OCI-LY7 (cell line): Measurements from ENCODE around the gene SLC18A2. TPM values are rescaled to one million over a fixed set of nuclear protein-coding genes. Genes with fewer than 3 reads are reported as not detected.

Source experiments
- BruUV-seq: library from RNA; stranded (reverse); fragments of 400-500 nt; replicated peaks from 2 replicates; lab custom pipeline; 2021; lab: Mats Ljungman, UMichigan
- CTCF ChIA-PET: fragments of 300-600 bp; sonication (Branson Sonifier 250); formaldehyde crosslinking; loops from one replicate; lab custom pipeline; 2022; ENCODE audit warnings: antibody characterized with exemption; ENCODE audit not compliant: unreplicated experiment; lab: Charles Lee
- POLR2A ChIA-PET: fragments of 300-600 bp; sonication (Branson Sonifier 250); formaldehyde crosslinking; loops from one replicate; lab custom pipeline; 2022; ENCODE audit warnings: antibody characterized with exemption; lab: Charles Lee
- DNase-seq: peaks from one replicate; pipeline ENCODE4 v3.0.0-alpha.2; 2015; ENCODE audit warnings: low spot score
- H2AFZ ChIP-seq: fragments of 200-600 bp; sonication (generic), shearing (Covaris generic); 2 replicates; pipeline ENCODE4 v1.6.1; 2014; ENCODE audit warnings: mild to moderate bottlenecking, antibody characterized with exemption, low read length, moderate library complexity
- H3K27ac ChIP-seq: fragments of 200-600 bp; sonication (generic); 2 replicates; pipeline ENCODE4 v1.5.1; 2014; ENCODE audit warnings: mixed run types, low read depth, mild to moderate bottlenecking, moderate library complexity, low read length, inconsistent platforms; ENCODE audit not compliant: poor library complexity, severe bottlenecking
- H3K36me3 ChIP-seq: fragments of 200-600 bp; sonication (generic); 2 replicates; pipeline ENCODE4 v1.6.1; 2014; ENCODE audit warnings: mild to moderate bottlenecking, antibody characterized with exemption, low read length, moderate library complexity, mixed read lengths; ENCODE audit not compliant: insufficient read depth
- H3K4me1 ChIP-seq: fragments of 200-600 bp; sonication (generic); 2 replicates; pipeline ENCODE4 v1.5.1; 2014; ENCODE audit warnings: mild to moderate bottlenecking, low read length; ENCODE audit not compliant: insufficient read depth, poor library complexity, severe bottlenecking
- H3K4me2 ChIP-seq: fragments of 200-600 bp; sonication (generic); 2 replicates; pipeline ENCODE4 v1.6.1; 2014; ENCODE audit warnings: mild to moderate bottlenecking, low read length
- H3K4me3 ChIP-seq: fragments of 200-600 bp; sonication (generic); 2 replicates; pipeline ENCODE4 v1.5.1; 2014; ENCODE audit warnings: mild to moderate bottlenecking, low read depth, low read length; ENCODE audit not compliant: poor library complexity, severe bottlenecking
- H3K79me2 ChIP-seq: fragments of 200-600 bp; sonication (generic); 2 replicates; pipeline ENCODE4 v1.6.1; 2016; ENCODE audit warnings: low read depth, mild to moderate bottlenecking, low read length, moderate library complexity, mixed read lengths; ENCODE audit not compliant: insufficient read depth
- H3K9me2 ChIP-seq: fragments of 200-600 bp; sonication (generic); 2 replicates; pipeline ENCODE4 v1.6.1; 2016; ENCODE audit warnings: mild to moderate bottlenecking, low read length, mixed read lengths; ENCODE audit not compliant: insufficient read depth
- H3K9me3 ChIP-seq: fragments of 200-600 bp; sonication (generic); 2 replicates; pipeline ENCODE4 v1.6.1; 2014; ENCODE audit warnings: mild to moderate bottlenecking, mixed run types, low read length, mixed read lengths
- H4K20me1 ChIP-seq: fragments of 200-600 bp; sonication (generic); 2 replicates; pipeline ENCODE4 v1.6.1; 2014; ENCODE audit warnings: mild to moderate bottlenecking, antibody characterized with exemption, low read length, moderate library complexity, mixed read lengths; ENCODE audit not compliant: insufficient read depth
- EZH2phosphoT487 ChIP-seq: fragments of 200-600 bp; sonication (generic); IDR thresholded peaks from 2 replicates; pipeline ENCODE4 v1.6.1; 2018; ENCODE audit warnings: low read depth, borderline replicate concordance, mild to moderate bottlenecking, mixed run types, antibody characterized with exemption, low read length, moderate library complexity, mixed read lengths
- intact Hi-C: fragments of 100-400 bp; cut with micrococcal nuclease; formaldehyde crosslinking; loops from one replicate; pipeline ENCODE4 v1.10.0; 2022; ENCODE audit not compliant: unreplicated experiment
- total RNA-seq, 2 experiments: library from RNA; depleted of rRNA in 1 of 2; stranded (reverse); fragments of >200 nt in 1 of 2; shearing (Covaris generic) in 1 of 2; gene quantifications; 2 replicates each; pipeline ENCODE4 v1.2.3, GENCODE V29; 2014 to 2022
- TF ChIP-seq, protein P1 (sequence below): fragments of 200-600 bp; sonication (generic); conservative IDR thresholded peaks from 2 replicates; pipeline ENCODE4 v1.5.1; 2014; ENCODE audit warnings: mild to moderate bottlenecking, antibody characterized with exemption, low read length, moderate library complexity, mixed read lengths

The SLC18A2 gene
- total RNA-seq, 2 experiments from 2014 or later: not detected

DNA sequence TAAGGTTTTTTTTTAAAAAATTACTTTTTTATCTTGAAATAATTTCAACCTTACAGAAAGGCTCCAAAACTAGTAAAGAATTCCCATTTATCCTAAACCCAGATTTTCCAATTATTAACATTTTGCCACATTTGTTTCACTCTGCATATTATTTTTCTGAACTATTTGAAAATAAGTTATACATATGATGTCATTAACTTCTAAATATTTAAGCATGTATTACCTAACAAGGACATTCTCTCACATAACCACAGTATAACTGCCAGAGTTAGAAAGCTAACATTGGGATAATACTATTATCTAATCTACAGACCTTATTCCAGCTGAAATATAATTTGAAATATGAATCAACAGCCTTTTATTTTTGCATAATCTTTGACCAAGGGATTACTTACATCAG is 65.8 kb downstream of the SLC18A2 start:
- TF ChIP-seq, protein P1, sequence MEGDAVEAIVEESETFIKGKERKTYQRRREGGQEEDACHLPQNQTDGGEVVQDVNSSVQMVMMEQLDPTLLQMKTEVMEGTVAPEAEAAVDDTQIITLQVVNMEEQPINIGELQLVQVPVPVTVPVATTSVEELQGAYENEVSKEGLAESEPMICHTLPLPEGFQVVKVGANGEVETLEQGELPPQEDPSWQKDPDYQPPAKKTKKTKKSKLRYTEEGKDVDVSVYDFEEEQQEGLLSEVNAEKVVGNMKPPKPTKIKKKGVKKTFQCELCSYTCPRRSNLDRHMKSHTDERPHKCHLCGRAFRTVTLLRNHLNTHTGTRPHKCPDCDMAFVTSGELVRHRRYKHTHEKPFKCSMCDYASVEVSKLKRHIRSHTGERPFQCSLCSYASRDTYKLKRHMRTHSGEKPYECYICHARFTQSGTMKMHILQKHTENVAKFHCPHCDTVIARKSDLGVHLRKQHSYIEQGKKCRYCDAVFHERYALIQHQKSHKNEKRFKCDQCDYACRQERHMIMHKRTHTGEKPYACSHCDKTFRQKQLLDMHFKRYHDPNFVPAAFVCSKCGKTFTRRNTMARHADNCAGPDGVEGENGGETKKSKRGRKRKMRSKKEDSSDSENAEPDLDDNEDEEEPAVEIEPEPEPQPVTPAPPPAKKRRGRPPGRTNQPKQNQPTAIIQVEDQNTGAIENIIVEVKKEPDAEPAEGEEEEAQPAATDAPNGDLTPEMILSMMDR: no peak
- TF ChIP-seq EZH2phosphoT487: no peak
- Histone ChIP-seq H2AFZ (no peak overlapping the region), H3K79me2 (no peaks in the 10 kb centered on the region), H4K20me1 (no peaks in the 10 kb centered on the region), H3K4me2 (no peak overlapping the region), H3K4me1 (no peaks in the 10 kb centered on the region), H3K9me3 (no peaks in the 10 kb centered on the region), H3K36me3 (peaks cover 17% of the 10 kb centered on the region), H3K4me3 (no peak overlapping the region), H3K27ac (no peak overlapping the region), H3K9me2 (no peaks in the 10 kb centered on the region)
- ChIA-PET CTCF (no interaction called here), POLR2A (no interaction called here)
- DNase-seq: no peak
- intact Hi-C loops: no loop called here
- no TSS peak for BruUV-seq

DNA sequence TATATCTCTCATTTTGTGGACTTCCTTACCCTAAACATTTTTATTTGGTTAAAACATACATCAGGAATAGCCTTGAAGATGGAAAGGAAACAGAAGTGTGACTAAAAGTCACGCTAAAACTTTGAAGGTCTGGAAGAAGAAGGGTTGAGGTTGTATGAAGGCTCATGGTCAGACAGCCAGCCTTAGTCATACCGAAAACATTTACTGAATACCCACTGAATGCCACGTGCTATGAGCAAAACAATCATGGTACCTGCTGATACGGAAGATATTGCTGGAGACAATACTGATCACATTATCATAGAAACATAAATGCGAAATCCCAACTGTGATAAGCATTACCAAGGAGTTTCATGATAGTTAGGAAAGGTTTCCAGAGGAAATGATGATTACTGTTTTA is 70.3 kb downstream of the SLC18A2 start:
- TF ChIP-seq, protein P1: no peak
- no peak for TF ChIP-seq EZH2phosphoT487
- H3K27ac ChIP-seq: no peak overlapping the region
- no peak overlapping the region for H2AFZ ChIP-seq
- intact Hi-C loops: no loop called here
- no peak overlapping the region for H3K4me2 ChIP-seq
- no peaks in the 10 kb centered on the region for H3K9me2 ChIP-seq
- no peaks in the 10 kb centered on the region for H3K4me1 ChIP-seq
- H3K9me3 ChIP-seq: no peaks in the 10 kb centered on the region
- DNase-seq: no peak
- no peak overlapping the region for H3K4me3 ChIP-seq
- H3K36me3 ChIP-seq: peaks cover 35% of the 10 kb centered on the region; the same call in 1 of the 2 replicates
- CTCF ChIA-PET: no interaction called here
- POLR2A ChIA-PET: interaction anchor here (0.6 kb wide), 1 partner anchor 23 kb away, joined by 3 read pairs; no protein-coding TSS in a partner anchor
- no peaks in the 10 kb centered on the region for H4K20me1 ChIP-seq
- no TSS peak for BruUV-seq
- no peaks in the 10 kb centered on the region for H3K79me2 ChIP-seq

DNA sequence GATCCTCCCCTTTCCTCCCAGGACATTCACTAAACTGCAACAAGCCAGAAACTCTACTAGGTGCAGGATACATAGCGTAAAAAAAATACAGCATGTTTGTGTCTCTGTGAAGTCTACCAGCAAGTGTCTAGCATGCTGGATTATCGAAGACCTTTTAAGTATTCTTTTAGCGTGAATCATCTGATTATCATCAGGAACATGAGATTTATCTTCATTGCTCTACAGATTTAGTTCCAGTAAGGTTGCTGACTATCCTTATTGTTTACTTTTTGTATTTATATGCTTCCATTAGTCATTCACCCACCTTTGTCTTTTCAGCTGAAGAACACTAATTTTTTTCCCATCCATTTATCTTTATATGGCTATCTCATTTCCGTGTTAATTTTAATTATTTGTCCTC is 71.5 kb downstream of the SLC18A2 start:
- CTCF ChIA-PET: no interaction called here
- Histone ChIP-seq H3K4me1 (no peaks in the 10 kb centered on the region), H2AFZ (no peak overlapping the region), H4K20me1 (no peaks in the 10 kb centered on the region), H3K36me3 (peaks cover 37% of the 10 kb centered on the region; the same call in 1 of the 2 replicates), H3K9me2 (no peaks in the 10 kb centered on the region), H3K4me3 (no peak overlapping the region), H3K9me3 (no peaks in the 10 kb centered on the region), H3K27ac (no peak overlapping the region), H3K79me2 (no peaks in the 10 kb centered on the region), H3K4me2 (no peak overlapping the region)
- BruUV-seq: no TSS peak
- intact Hi-C loops: no loop called here
- POLR2A ChIA-PET: no interaction called here
- TF ChIP-seq, protein P1: no peak
- no peak for TF ChIP-seq EZH2phosphoT487
- no peak for DNase-seq
